Left lung (tissue), 10 donors: ENCODE results near the gene U2AF1L4. TPM values are rescaled to one million over a fixed set of nuclear protein-coding genes. Genes with fewer than 3 reads are reported as not detected.

Source experiments
- ATAC-seq: fragments of 200-7000 bp; cut with Tn5 transposase; one replicate; pipeline ENCODE4 v1.9.1; 2020; ENCODE audit warnings: moderate library complexity
- DNase-seq, 4 donors: peaks; one replicate each; pipeline ENCODE4 v3.0.0-alpha.2; 2013 to 2020
- H3K27ac ChIP-seq, 2 donors: fragments of 200-600 bp; sonication (generic) in 1 of 2; one replicate each; pipeline versions ENCODE4 v1.5.0 to v1.8.0; 2020 to 2021
- H3K27me3 ChIP-seq, 2 donors: fragments of 200-600 bp; sonication (generic) in 1 of 2; one replicate each; pipeline versions ENCODE4 v1.5.0 to v1.8.0; 2020 to 2021
- H3K36me3 ChIP-seq, 2 donors: fragments of 200-600 bp; sonication (generic) in 1 of 2; one replicate each; pipeline versions ENCODE4 v1.5.0 to v1.8.0; 2020 to 2021
- H3K4me1 ChIP-seq, 2 donors: fragments of 200-600 bp; one replicate each; pipeline ENCODE4 v1.8.0; 2021
- H3K4me3 ChIP-seq, 2 donors: fragments of 200-600 bp; sonication (generic) in 1 of 2; one replicate each; pipeline versions ENCODE4 v1.5.0 to v1.8.0; 2020 to 2021; ENCODE audit warnings: mild to moderate bottlenecking in 1 of 2
- H3K9me3 ChIP-seq, 2 donors: fragments of 200-600 bp; sonication (generic) in 1 of 2; one replicate each; pipeline versions ENCODE4 v1.5.0 to v1.8.0; 2020 to 2021
- intact Hi-C, 2 donors: fragments of 100-400 bp; cut with DNase I; formaldehyde crosslinking; loops; one replicate each; pipeline versions ENCODE4 v1.11.2 to v1.14.2; 2022
- polyA plus RNA-seq, 6 donors: library from polyadenylated mRNA; unstranded; fragments of 120-200 nt; gene quantifications; one replicate each; pipeline ENCODE4 v1.2.1, GENCODE V29; 2013; ENCODE audit not compliant: insufficient read length in 6 of 6
- total RNA-seq, 2 donors: library from RNA; stranded (reverse); fragmentation: NEBNext Ultra II Directional; extraction: Animal tissue kit (Norgen Biotek cat#: 25700); gene quantifications; one replicate each; pipeline ENCODE4 v1.2.1, GENCODE V29; 2021
- TF ChIP-seq, protein P1 (sequence below), 2 donors: fragments of 200-600 bp; sonication (generic) in 1 of 2; IDR thresholded peaks; one replicate each; pipeline versions ENCODE4 v1.5.0 to v1.8.0; 2021; ENCODE audit warnings: antibody characterized with exemption in 2 of 2
- donor health status: DM: no; HTN: yes; CAD: no.
- donor health status: DM: no; HTN: no; CAD: no.

The U2AF1L4 gene
- total and polyA plus RNA-seq, 8 donors: 15.2 to 20.5 (median 16.5) TPM

DNA sequence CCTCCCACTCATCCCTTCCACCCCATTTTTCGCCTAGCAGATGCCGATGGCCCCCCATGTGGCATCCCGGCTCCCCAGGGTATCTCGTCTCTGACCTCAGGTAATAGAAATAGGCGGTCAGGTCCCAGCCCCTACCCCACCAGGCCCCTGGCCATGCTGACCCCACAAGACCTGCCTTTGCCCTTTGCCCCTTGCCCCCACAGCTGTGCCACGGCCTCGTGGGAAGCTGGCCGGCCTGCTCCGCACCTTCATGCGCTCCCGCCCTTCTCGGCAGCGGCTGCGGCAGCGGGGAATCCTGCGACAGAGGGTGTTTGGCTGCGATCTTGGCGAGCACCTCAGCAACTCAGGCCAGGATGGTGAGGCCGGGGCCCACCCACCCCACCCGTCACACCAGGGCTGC is 35.5 kb upstream of the U2AF1L4 start:
- H3K27ac ChIP-seq: no peak overlapping the region
- H3K36me3 ChIP-seq: peaks cover 0 to 58% of the 10 kb centered on the region in 2 donors
- no peak for ATAC-seq
- no peaks in the 10 kb centered on the region for H3K9me3 ChIP-seq
- intact Hi-C loops: no loop called here
- peaks cover 0 to 8% of the 10 kb centered on the region in 2 donors for H3K4me1 ChIP-seq
- H3K27me3 ChIP-seq: no peaks in the 10 kb centered on the region
- TF ChIP-seq, protein P1, sequence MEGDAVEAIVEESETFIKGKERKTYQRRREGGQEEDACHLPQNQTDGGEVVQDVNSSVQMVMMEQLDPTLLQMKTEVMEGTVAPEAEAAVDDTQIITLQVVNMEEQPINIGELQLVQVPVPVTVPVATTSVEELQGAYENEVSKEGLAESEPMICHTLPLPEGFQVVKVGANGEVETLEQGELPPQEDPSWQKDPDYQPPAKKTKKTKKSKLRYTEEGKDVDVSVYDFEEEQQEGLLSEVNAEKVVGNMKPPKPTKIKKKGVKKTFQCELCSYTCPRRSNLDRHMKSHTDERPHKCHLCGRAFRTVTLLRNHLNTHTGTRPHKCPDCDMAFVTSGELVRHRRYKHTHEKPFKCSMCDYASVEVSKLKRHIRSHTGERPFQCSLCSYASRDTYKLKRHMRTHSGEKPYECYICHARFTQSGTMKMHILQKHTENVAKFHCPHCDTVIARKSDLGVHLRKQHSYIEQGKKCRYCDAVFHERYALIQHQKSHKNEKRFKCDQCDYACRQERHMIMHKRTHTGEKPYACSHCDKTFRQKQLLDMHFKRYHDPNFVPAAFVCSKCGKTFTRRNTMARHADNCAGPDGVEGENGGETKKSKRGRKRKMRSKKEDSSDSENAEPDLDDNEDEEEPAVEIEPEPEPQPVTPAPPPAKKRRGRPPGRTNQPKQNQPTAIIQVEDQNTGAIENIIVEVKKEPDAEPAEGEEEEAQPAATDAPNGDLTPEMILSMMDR (IDR thresholded peaks at IDR 0.05): no peak
- DNase-seq: no peak
- H3K4me3 ChIP-seq: no peak overlapping the region

DNA sequence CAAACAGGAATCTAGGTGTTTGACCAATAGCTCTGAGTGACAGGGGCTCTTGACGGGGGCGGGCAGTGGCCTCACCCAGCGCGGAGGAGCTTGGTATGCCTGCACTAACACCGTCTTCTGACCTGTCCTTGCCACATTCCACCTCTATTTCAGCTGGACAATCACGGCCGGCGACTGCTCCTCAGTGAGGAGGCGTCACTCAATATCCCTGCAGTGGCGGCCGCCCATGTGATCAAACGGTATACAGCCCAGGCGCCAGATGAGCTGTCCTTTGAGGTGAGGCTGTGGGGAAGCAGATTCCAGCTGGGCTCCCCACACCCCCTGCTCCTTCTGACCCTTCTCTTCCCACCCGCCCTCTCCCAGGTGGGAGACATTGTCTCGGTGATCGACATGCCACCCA is 34.8 kb upstream of the U2AF1L4 start:
- no peaks in the 10 kb centered on the region for H3K9me3 ChIP-seq
- no peak overlapping the region for H3K4me3 ChIP-seq
- ATAC-seq (no peak), DNase-seq (peak in 1 of 4 donors; percentile 75)
- intact Hi-C loops: no loop called here
- H3K4me1 ChIP-seq: peaks cover 0 to 9% of the 10 kb centered on the region in 2 donors
- TF ChIP-seq, protein P1 (IDR thresholded peaks at IDR 0.05): no peak
- no peak overlapping the region for H3K27ac ChIP-seq
- peaks cover 0 to 51% of the 10 kb centered on the region in 2 donors for H3K36me3 ChIP-seq
- H3K27me3 ChIP-seq: no peaks in the 10 kb centered on the region

DNA sequence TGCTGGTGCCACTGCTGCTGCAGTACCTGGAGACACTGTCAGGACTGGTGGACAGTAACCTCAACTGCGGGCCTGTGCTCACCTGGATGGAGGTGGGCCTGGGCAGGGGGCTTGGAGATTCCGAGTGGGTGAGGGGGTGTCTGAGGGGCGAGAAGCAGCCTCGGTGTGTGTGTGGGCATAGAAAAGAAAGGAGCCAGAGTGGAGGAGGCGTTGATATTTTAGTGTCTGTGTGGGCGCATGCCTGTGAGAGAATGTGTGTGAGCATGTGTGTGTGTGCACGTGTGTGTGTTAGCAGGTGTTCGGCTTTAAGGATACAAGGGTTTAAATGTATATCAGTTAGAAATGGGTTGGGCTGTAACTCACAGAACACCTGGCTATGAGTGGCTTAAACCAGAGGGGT is 33.8 kb upstream of the U2AF1L4 start:
- no peaks in the 10 kb centered on the region for H3K9me3 ChIP-seq
- DNase-seq (no peak), ATAC-seq (no peak)
- H3K4me3 ChIP-seq: no peak overlapping the region
- no peak overlapping the region for H3K27ac ChIP-seq
- TF ChIP-seq, protein P1 (IDR thresholded peaks at IDR 0.05): no peak
- intact Hi-C loops: no loop called here
- no peaks in the 10 kb centered on the region for H3K27me3 ChIP-seq
- peaks cover 0 to 45% of the 10 kb centered on the region in 2 donors for H3K36me3 ChIP-seq
- peaks cover 0 to 17% of the 10 kb centered on the region in 2 donors for H3K4me1 ChIP-seq

DNA sequence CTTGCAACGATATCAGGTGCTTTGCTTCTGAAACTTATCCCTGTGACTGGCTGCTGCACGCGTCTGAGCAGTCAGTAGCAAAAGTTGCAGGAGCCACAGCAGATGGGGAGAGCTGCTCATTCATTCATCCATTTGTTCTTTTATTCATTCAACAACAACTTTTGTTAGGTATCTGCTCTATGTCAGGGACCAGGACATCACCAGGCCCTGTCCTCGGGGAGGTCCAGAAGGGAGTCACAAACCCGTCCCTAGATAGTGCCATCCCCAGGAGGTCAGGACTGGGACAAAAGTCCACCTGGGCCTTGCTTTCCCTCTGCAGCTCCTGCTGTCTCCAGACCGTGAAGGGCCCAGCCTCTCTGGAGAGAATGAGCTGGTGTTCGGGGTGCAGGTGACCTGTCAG is 32.7 kb upstream of the U2AF1L4 start:
- ATAC-seq (no peak), DNase-seq (no peak)
- H3K9me3 ChIP-seq: no peaks in the 10 kb centered on the region
- H3K36me3 ChIP-seq: peaks cover 0 to 42% of the 10 kb centered on the region in 2 donors
- H3K4me1 ChIP-seq: peaks cover 0 to 17% of the 10 kb centered on the region in 2 donors
- H3K27ac ChIP-seq: no peak overlapping the region
- H3K27me3 ChIP-seq: no peaks in the 10 kb centered on the region
- intact Hi-C loops: no loop called here
- TF ChIP-seq, protein P1 (IDR thresholded peaks at IDR 0.05): no peak
- H3K4me3 ChIP-seq: no peak overlapping the region

DNA sequence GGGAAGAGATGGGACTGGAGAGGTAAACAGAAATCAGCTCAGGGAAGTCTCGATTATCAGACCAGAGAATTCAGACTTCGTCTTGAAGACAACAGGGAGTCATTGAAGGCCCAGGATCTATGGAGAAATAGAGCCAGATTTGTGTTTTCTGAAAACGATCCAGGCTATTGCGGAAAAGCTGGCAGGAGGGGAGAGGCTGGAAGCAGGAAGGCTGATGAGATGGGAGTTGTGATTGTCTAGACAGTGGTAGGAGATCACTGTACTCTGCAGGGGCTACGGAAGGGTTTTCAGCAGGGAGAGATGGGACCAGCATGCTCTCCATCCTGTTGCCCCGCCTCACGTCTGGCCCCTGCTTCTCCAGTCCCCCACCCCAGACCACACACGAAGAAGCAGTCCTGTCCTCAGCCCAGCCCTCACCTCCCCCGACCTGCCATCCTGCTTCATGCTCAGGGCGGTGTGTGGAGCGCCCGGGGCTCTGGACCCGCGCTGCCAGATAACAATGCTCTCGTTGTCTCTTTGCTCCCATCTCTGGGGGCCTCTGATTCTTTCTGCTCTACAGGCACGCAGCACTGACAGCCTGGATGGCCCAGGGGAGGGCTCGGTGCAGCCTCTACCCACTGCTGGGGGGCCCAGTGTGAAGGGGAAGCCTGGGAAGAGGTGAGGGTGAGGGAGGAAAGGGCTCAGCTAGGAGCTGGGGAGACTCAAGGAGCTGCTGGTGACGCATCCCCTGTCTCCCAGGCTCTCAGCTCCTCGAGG is 32.0 kb upstream of the U2AF1L4 start:
- H3K4me3 ChIP-seq: no peak overlapping the region
- intact Hi-C loops: no loop called here
- DNase-seq: no peak
- TF ChIP-seq, protein P1 (IDR thresholded peaks at IDR 0.05): no peak
- peaks cover 0 to 35% of the 10 kb centered on the region in 2 donors for H3K36me3 ChIP-seq
- H3K27me3 ChIP-seq: no peaks in the 10 kb centered on the region
- H3K9me3 ChIP-seq: no peaks in the 10 kb centered on the region
- ATAC-seq: no peak
- no peak overlapping the region for H3K27ac ChIP-seq
- peaks cover 0 to 17% of the 10 kb centered on the region in 2 donors for H3K4me1 ChIP-seq
